Measurements from ENCODE around the gene SMTNL2.

Gene SMTNL2

GRCh38 chr17:4584917-4585637, 748 bp downstream of the SMTNL2 start:
- TF ChIP-seq CTCF (IDR thresholded peaks at IDR 0.05; ENCODE audit: insufficient read depth, low read length, missing control alignments): no peak
- ChIA-PET CTCF (no interaction called here), POLR2A (no interaction called here)
- H3K4me3 ChIP-seq (ENCODE audit: low read depth, low read length): no peak overlapping the region
- DNase-seq (ENCODE audit: low read depth, low spot score): no peak

- H3K4me3 ChIP-seq (ENCODE audit: low read depth, low read length): no peak overlapping the region
- CTCF ChIA-PET: interaction anchor here (1.0 to 1.4 kb wide), 2 partner anchors 10 to 11 kb away, joined by 3 read pairs; no protein-coding TSS in a partner anchor
- TF ChIP-seq CTCF (IDR thresholded peaks at IDR 0.05; ENCODE audit: insufficient read depth, low read length, missing control alignments): no peak
- POLR2A ChIA-PET: no interaction called here
- no peak for DNase-seq (ENCODE audit: low read depth, low spot score)
Observed at GRCh38 chr17:4585638-4585994, 1.3 kb downstream of the SMTNL2 start.

GRCh38 chr17:4586043-4586442, 1.7 kb downstream of the SMTNL2 start:
- DNase-seq (ENCODE audit: low read depth, low spot score): no peak
- H3K4me3 ChIP-seq (ENCODE audit: low read depth, low read length): no peak overlapping the region
- TF ChIP-seq CTCF (IDR thresholded peaks at IDR 0.05; ENCODE audit: insufficient read depth, low read length, missing control alignments): no peak
- ChIA-PET POLR2A (no interaction called here), CTCF (interaction anchor here (1.0 to 3.3 kb wide), 4 partner anchors 9 to 19 kb away, joined by 3 to 34 read pairs (median 3); no protein-coding TSS in a partner anchor)

- no peak for DNase-seq (ENCODE audit: low read depth, low spot score)
- ChIA-PET POLR2A (no interaction called here), CTCF (interaction anchor here (1.0 to 3.3 kb wide), 3 partner anchors 10 to 36 kb away, joined by 3 to 34 read pairs (median 3); no protein-coding TSS in a partner anchor)
- TF ChIP-seq CTCF (IDR thresholded peaks at IDR 0.05; ENCODE audit: insufficient read depth, low read length, missing control alignments): no peak
- H3K4me3 ChIP-seq (ENCODE audit: low read depth, low read length): no peak overlapping the region
Observed at GRCh38 chr17:4587195-4587594, 2.9 kb downstream of the SMTNL2 start.

GRCh38 chr17:4587803-4588202, 3.5 kb downstream of the SMTNL2 start:
- POLR2A ChIA-PET: no interaction called here
- TF ChIP-seq CTCF (IDR thresholded peaks at IDR 0.05; ENCODE audit: insufficient read depth, low read length, missing control alignments): no peak
- H3K4me3 ChIP-seq (ENCODE audit: low read depth, low read length): no peak overlapping the region
- CTCF ChIA-PET: interaction anchor here (1.1 to 3.3 kb wide), 2 partner anchors 9 to 21 kb away, joined by 7 to 34 read pairs; no protein-coding TSS in a partner anchor
- no peak for DNase-seq (ENCODE audit: low read depth, low spot score)

GRCh38 chr17:4588391-4588790, 4.1 kb downstream of the SMTNL2 start:
- H3K4me3 ChIP-seq (ENCODE audit: low read depth, low read length): no peak overlapping the region
- no peak for TF ChIP-seq CTCF (IDR thresholded peaks at IDR 0.05; ENCODE audit: insufficient read depth, low read length, missing control alignments)
- ChIA-PET POLR2A (no interaction called here), CTCF (interaction anchor here (0.9 to 3.3 kb wide), 3 partner anchors 9 to 49 kb away, joined by 3 to 34 read pairs (median 7); no protein-coding TSS in a partner anchor)
- no peak for DNase-seq (ENCODE audit: low read depth, low spot score)

Data from AG04449 (cell line).